DND-41 (cell line): ENCODE results near the gene NDRG2.

Source experiments
- EZH2 ChIP-seq: IDR thresholded peaks from 3 replicates; pipeline ENCODE4 v1.6.1; 2012; ENCODE audit warnings: borderline replicate concordance, low read depth, mild to moderate bottlenecking, moderate library complexity, low read length, inconsistent platforms; ENCODE audit not compliant: severe bottlenecking
- TF ChIP-seq, protein P1 (sequence below): IDR thresholded peaks from 2 replicates; pipeline ENCODE4 v1.5.1; 2012; ENCODE audit warnings: borderline replicate concordance, low read length, moderate library complexity, mild to moderate bottlenecking; ENCODE audit not compliant: poor library complexity, severe bottlenecking; ENCODE audit errors: extremely low read depth

DNA sequence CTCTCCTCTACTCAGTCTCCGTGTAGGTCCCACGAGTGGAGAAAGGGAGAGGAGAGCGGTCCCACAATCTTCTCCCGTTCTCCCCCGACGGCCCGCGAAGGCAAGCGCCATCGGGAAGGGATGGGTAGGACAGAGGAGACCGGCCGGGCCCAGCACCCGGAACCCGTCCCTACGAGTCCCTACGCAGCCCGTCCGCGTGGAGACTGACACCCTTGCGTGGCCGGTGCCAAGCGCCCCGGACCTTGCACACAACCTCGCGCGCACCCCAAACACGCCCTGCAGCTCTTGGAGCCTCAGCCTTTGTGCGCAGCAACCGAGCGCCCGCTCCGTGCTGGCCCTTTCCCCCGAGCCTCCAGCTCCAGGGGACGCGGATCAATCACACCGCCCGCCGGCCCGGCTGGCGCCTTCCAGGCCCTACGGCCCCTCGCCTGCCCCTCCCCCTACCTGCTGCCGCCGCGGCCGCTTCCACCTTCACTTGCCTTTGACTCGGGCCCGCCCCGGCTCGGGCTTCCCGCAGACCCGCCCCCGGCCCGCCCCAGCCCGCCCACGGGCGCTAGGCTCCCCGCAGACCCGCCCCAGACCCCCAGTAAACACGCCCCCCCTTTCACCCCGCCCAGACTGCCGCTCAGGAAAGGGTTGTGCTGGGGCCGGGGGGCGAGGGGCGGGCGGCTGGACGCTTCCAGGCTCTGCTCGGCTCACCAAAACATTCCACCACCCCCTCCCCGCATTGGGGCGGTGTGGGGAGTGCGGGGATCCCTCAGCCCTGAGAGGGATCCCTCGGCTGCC is at the start of gene NDRG2:
- no peak for TF ChIP-seq EZH2
- TF ChIP-seq, protein P1, sequence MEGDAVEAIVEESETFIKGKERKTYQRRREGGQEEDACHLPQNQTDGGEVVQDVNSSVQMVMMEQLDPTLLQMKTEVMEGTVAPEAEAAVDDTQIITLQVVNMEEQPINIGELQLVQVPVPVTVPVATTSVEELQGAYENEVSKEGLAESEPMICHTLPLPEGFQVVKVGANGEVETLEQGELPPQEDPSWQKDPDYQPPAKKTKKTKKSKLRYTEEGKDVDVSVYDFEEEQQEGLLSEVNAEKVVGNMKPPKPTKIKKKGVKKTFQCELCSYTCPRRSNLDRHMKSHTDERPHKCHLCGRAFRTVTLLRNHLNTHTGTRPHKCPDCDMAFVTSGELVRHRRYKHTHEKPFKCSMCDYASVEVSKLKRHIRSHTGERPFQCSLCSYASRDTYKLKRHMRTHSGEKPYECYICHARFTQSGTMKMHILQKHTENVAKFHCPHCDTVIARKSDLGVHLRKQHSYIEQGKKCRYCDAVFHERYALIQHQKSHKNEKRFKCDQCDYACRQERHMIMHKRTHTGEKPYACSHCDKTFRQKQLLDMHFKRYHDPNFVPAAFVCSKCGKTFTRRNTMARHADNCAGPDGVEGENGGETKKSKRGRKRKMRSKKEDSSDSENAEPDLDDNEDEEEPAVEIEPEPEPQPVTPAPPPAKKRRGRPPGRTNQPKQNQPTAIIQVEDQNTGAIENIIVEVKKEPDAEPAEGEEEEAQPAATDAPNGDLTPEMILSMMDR: no peak
